GM23338 (cell line): ENCODE measurements around the gene MCC.

Experiments
- CREB1 ChIP-seq: fragments of 250-450 bp; sonication (Bioruptor Pico); IDR thresholded peaks from 2 replicates; pipeline ENCODE4 v1.5.0; 2020; ENCODE audit warnings: low read depth, mild to moderate bottlenecking, moderate library complexity
- ETS1 ChIP-seq: IDR thresholded peaks from 2 replicates; pipeline ENCODE4 v1.6.1; 2016; ENCODE audit warnings: antibody characterized with exemption
- EZH2 ChIP-seq: fragments of 200-600 bp; sonication (generic); IDR thresholded peaks from one replicate; pipeline ENCODE4 v1.8.0; 2017; ENCODE audit warnings: antibody characterized with exemption, mild to moderate bottlenecking, low read depth; ENCODE audit not compliant: unreplicated experiment
- EZH2phosphoT487 ChIP-seq: fragments of 200-600 bp; sonication (generic); IDR thresholded peaks from one replicate; pipeline ENCODE4 v1.8.1; 2018; ENCODE audit warnings: antibody characterized with exemption; ENCODE audit not compliant: unreplicated experiment
- JUNB ChIP-seq: IDR thresholded peaks from one replicate; pipeline ENCODE4 v1.6.1; 2016; ENCODE audit warnings: antibody characterized with exemption; ENCODE audit not compliant: unreplicated experiment
- NANOG ChIP-seq: IDR thresholded peaks from 2 replicates; pipeline ENCODE4 v1.6.1; 2016; ENCODE audit warnings: antibody characterized with exemption, borderline replicate concordance
- POLR2AphosphoS5 ChIP-seq: IDR thresholded peaks from 2 replicates; pipeline ENCODE4 v1.6.1; 2016; ENCODE audit warnings: antibody characterized with exemption, low read depth
- REST ChIP-seq: IDR thresholded peaks from one replicate; pipeline ENCODE4 v1.6.1; 2018; ENCODE audit warnings: antibody characterized with exemption; ENCODE audit not compliant: unreplicated experiment
- STAT1 ChIP-seq: IDR thresholded peaks from one replicate; pipeline ENCODE4 v1.6.1; 2016; ENCODE audit warnings: antibody characterized with exemption; ENCODE audit not compliant: unreplicated experiment
- ZNF114 ChIP-seq: fragments of 250-450 bp; sonication (Bioruptor Pico); IDR thresholded peaks from 2 replicates; pipeline ENCODE4 v1.5.0; 2020; ENCODE audit warnings: mild to moderate bottlenecking, moderate library complexity
- ZNF331 ChIP-seq: fragments of 250-450 bp; sonication (Bioruptor Pico); IDR thresholded peaks from 2 replicates; pipeline ENCODE4 v1.5.0; 2020; ENCODE audit warnings: low read depth, mild to moderate bottlenecking, moderate library complexity
- ZNF462 ChIP-seq: fragments of 250-450 bp; sonication (Bioruptor Pico); IDR thresholded peaks from 2 replicates; pipeline ENCODE4 v1.5.0; 2020; ENCODE audit warnings: mild to moderate bottlenecking, moderate library complexity
- TF ChIP-seq, protein P1 (sequence below), 2 experiments: fragments of 200-600 bp in 1 of 2; sonication (generic) in 1 of 2; conservative IDR thresholded peaks; 2 replicates each; pipeline versions ENCODE4 v1.5.1 to v1.6.1; 2016 to 2017; ENCODE audit warnings: antibody characterized with exemption in 2 of 2, low read depth in 2 of 2, mild to moderate bottlenecking in 2 of 2, moderate library complexity in 1 of 2

- TF ChIP-seq EZH2, result no peak
- TF ChIP-seq, protein P1, sequence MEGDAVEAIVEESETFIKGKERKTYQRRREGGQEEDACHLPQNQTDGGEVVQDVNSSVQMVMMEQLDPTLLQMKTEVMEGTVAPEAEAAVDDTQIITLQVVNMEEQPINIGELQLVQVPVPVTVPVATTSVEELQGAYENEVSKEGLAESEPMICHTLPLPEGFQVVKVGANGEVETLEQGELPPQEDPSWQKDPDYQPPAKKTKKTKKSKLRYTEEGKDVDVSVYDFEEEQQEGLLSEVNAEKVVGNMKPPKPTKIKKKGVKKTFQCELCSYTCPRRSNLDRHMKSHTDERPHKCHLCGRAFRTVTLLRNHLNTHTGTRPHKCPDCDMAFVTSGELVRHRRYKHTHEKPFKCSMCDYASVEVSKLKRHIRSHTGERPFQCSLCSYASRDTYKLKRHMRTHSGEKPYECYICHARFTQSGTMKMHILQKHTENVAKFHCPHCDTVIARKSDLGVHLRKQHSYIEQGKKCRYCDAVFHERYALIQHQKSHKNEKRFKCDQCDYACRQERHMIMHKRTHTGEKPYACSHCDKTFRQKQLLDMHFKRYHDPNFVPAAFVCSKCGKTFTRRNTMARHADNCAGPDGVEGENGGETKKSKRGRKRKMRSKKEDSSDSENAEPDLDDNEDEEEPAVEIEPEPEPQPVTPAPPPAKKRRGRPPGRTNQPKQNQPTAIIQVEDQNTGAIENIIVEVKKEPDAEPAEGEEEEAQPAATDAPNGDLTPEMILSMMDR (conservative IDR thresholded peaks at IDR 0.05; ENCODE audit: low read depth in 2 of 2), result no peak
- no peak for TF ChIP-seq POLR2AphosphoS5
- no peak for TF ChIP-seq STAT1
- TF ChIP-seq CREB1, result no peak
- no peak for TF ChIP-seq REST
- no peak for TF ChIP-seq EZH2phosphoT487
- no peak for TF ChIP-seq JUNB
- no peak for TF ChIP-seq ZNF331 (CRISPR knock-in tag)
- no peak for TF ChIP-seq ZNF114 (CRISPR knock-in tag)
- no peak for TF ChIP-seq ZNF462 (CRISPR knock-in tag)
- no peak for TF ChIP-seq NANOG
- no peak for TF ChIP-seq ETS1
Observed at GRCh38 chr5:113187906-113188305, 300.3 kb downstream of the MCC start.
